ENCODE measurements around the gene DNAJC22.

The DNAJC22 gene

DNA sequence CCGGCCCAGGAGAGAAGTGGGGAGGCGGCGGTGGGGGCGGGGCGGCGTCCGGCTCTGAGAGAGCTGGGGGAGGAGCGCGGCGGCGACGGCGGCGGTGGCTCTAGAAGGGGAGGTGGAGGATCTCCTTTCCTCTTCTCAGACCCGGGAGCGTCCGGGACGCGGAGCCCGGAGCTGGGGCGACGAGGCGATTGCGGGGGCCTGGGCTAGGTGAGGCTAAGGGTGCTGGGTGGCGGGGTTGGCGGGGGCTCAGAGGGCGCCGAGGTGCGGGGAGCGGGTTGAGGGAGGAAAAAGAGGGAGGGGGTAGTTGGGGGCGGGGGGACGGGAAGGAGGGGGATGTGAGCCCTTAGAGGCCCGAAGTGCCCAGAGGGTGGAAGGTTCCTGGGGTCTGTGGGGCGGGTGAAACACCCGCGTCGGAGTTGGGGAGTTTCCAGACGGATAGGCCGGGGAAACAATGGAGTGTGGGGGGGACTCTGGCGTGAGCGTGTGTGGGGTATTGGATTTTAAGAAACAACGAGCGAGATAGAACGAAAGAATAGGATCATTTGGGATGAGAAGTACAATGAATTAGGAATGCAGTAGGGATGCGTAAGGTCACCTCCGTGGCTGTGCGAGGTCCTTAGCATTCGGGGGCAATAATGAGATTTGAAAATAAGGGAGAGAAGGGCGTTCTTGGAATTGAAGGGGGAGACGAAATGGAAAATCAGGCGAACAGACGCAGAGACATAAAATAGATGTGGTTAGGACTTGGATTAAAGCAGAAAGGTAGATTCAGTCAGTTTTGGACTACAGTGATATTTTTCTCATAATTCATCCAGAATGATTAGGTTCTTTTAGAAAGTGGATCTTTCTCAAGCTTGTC lies 20.9 kb downstream of the DNAJC22 start, which contains the start of gene SPATS2:
SPATS2 (plus strand) TSS at position 82 of the 859 bp plus-strand sequence. CDS start 93,551 bp downstream, outside the sequence.
- H2AFZ ChIP-seq (ENCODE audit: low read length) = peak within 1 kb of the TSS; percentile 92
- peaks cover 0 to 2% of the 10 kb centered on the region in 2 donors for H3K4me1 ChIP-seq (ENCODE audit: control insufficient read depth in 2 of 2, insufficient read depth in 1 of 2, low read depth in 1 of 2, low read length in 2 of 2)
- H3K18ac ChIP-seq (ENCODE audit: low read length) = peak within 1 kb of the TSS; percentile 99
- H3K4ac ChIP-seq (ENCODE audit: low read length) = no peak within 1 kb of the TSS
- peak within 1 kb of the TSS; percentile 62 to 93 for H3K4me3 ChIP-seq (ENCODE audit: low read length in 2 of 2)
- no peak within 1 kb of the TSS for H4K8ac ChIP-seq (ENCODE audit: low read depth, low read length)
- H2AK5ac ChIP-seq (ENCODE audit: low read depth, low read length) = no peak within 1 kb of the TSS
- H2BK5ac ChIP-seq (ENCODE audit: low read length) = peak within 1 kb of the TSS; percentile 98
- peak within 1 kb of the TSS; percentile 89 for H2BK120ac ChIP-seq (ENCODE audit: low read depth, low read length)
- H3K4me2 ChIP-seq (ENCODE audit: insufficient read depth, low read length, poor library complexity, severe bottlenecking) = peak within 1 kb of the TSS; percentile 77
- H3K79me1 ChIP-seq (ENCODE audit: low read depth, low read length) = peaks cover 2% of the 10 kb centered on the region
- WGBS, 2 donors (ENCODE audit: extremely low coverage in 2 of 2, insufficient read length in 2 of 2, insufficient replicate concordance in 1 of 2) = no CpG with 5 or more reads among the region's 52 CpGs
- peaks cover 0 to 13% of the 10 kb centered on the region in 2 donors for H3K36me3 ChIP-seq (replicated peaks in 1 of 2; ENCODE audit: control insufficient read depth in 2 of 2, insufficient read depth in 2 of 2, low read length in 2 of 2)
- H3K9ac ChIP-seq (ENCODE audit: low read depth, low read length, poor library complexity) = peak within 1 kb of the TSS; percentile 98
- peak within 1 kb of the TSS; percentile 99 for H3K27ac ChIP-seq (replicated peaks; ENCODE audit: low read length)
- H2BK15ac ChIP-seq (ENCODE audit: low read length) = peak within 1 kb of the TSS; percentile 90
- no peaks in the 10 kb centered on the region for H3K9me3 ChIP-seq (replicated peaks in 1 of 2; ENCODE audit: control insufficient read depth in 2 of 2, insufficient read depth in 1 of 2, low read depth in 1 of 2, low read length in 2 of 2)
- H3K27me3 ChIP-seq (ENCODE audit: control insufficient read depth in 3 of 3, insufficient read depth in 3 of 3, low read depth in 1 of 3, low read length in 3 of 3) = no peaks in the 10 kb centered on the region
- peak within 1 kb of the TSS; percentile 94 for H3K23ac ChIP-seq (ENCODE audit: low read depth, low read length, poor library complexity)
- peak within 1 kb of the TSS; percentile 99 for H3K14ac ChIP-seq (ENCODE audit: low read length)
- H4K91ac ChIP-seq (ENCODE audit: low read depth, low read length, poor library complexity) = peak within 1 kb of the TSS; percentile 56
- H2BK12ac ChIP-seq (ENCODE audit: low read length) = no peak within 1 kb of the TSS
- DNase-seq (ENCODE audit: low spot score) = no peak

DNA sequence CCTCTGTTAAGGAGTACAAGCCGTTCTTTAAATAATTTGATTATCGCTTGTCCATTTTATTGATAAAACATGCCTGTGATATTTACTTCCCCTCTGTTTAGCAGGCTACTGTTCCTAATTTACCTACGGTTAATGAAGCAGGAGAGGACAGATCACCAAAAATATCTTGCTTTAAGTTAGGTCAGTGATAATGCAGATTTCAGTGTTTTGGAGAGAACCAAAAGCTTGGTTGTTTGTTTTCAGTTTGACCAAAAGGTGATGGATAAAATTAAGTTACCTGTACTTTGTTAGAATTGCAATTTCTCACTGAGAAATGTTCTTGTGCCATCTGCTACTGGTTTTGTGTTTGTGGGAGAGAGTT lies 21.5 kb downstream of the DNAJC22 start:
- H3K23ac ChIP-seq (ENCODE audit: low read depth, low read length, poor library complexity) = no peak overlapping the region
- H3K4me1 ChIP-seq (ENCODE audit: control insufficient read depth in 2 of 2, insufficient read depth in 1 of 2, low read depth in 1 of 2, low read length in 2 of 2) = peaks cover 0 to 2% of the 10 kb centered on the region in 2 donors
- no peak overlapping the region for H2BK120ac ChIP-seq (ENCODE audit: low read depth, low read length)
- H3K27me3 ChIP-seq (ENCODE audit: control insufficient read depth in 3 of 3, insufficient read depth in 3 of 3, low read depth in 1 of 3, low read length in 3 of 3) = no peaks in the 10 kb centered on the region
- H3K79me1 ChIP-seq (ENCODE audit: low read depth, low read length) = peaks cover 2% of the 10 kb centered on the region
- H3K14ac ChIP-seq (ENCODE audit: low read length) = no peak overlapping the region
- no peaks in the 10 kb centered on the region for H3K9me3 ChIP-seq (replicated peaks in 1 of 2; ENCODE audit: control insufficient read depth in 2 of 2, insufficient read depth in 1 of 2, low read depth in 1 of 2, low read length in 2 of 2)
- H2BK12ac ChIP-seq (ENCODE audit: low read length) = no peak overlapping the region
- H3K27ac ChIP-seq (replicated peaks; ENCODE audit: low read length) = no peak overlapping the region
- no peak overlapping the region for H3K18ac ChIP-seq (ENCODE audit: low read length)
- H3K9ac ChIP-seq (ENCODE audit: low read depth, low read length, poor library complexity) = no peak overlapping the region
- no CpG with 5 or more reads among the region's 3 CpGs for WGBS, 2 donors (ENCODE audit: extremely low coverage in 2 of 2, insufficient read length in 2 of 2, insufficient replicate concordance in 1 of 2)
- no peak overlapping the region for H3K4ac ChIP-seq (ENCODE audit: low read length)
- DNase-seq (ENCODE audit: low spot score) = no peak
- peak overlapping the region; percentile 21 to 62 for H3K4me3 ChIP-seq (ENCODE audit: low read length in 2 of 2)
- H2BK5ac ChIP-seq (ENCODE audit: low read length) = no peak overlapping the region
- H2AFZ ChIP-seq (ENCODE audit: low read length) = peak overlapping the region; percentile 92
- H3K4me2 ChIP-seq (ENCODE audit: insufficient read depth, low read length, poor library complexity, severe bottlenecking) = peak overlapping the region; percentile 46
- H4K91ac ChIP-seq (ENCODE audit: low read depth, low read length, poor library complexity) = no peak overlapping the region
- no peak overlapping the region for H2AK5ac ChIP-seq (ENCODE audit: low read depth, low read length)
- no peak overlapping the region for H2BK15ac ChIP-seq (ENCODE audit: low read length)
- H4K8ac ChIP-seq (ENCODE audit: low read depth, low read length) = no peak overlapping the region
- peaks cover 0 to 16% of the 10 kb centered on the region in 2 donors for H3K36me3 ChIP-seq (replicated peaks in 1 of 2; ENCODE audit: control insufficient read depth in 2 of 2, insufficient read depth in 2 of 2, low read length in 2 of 2)

DNA sequence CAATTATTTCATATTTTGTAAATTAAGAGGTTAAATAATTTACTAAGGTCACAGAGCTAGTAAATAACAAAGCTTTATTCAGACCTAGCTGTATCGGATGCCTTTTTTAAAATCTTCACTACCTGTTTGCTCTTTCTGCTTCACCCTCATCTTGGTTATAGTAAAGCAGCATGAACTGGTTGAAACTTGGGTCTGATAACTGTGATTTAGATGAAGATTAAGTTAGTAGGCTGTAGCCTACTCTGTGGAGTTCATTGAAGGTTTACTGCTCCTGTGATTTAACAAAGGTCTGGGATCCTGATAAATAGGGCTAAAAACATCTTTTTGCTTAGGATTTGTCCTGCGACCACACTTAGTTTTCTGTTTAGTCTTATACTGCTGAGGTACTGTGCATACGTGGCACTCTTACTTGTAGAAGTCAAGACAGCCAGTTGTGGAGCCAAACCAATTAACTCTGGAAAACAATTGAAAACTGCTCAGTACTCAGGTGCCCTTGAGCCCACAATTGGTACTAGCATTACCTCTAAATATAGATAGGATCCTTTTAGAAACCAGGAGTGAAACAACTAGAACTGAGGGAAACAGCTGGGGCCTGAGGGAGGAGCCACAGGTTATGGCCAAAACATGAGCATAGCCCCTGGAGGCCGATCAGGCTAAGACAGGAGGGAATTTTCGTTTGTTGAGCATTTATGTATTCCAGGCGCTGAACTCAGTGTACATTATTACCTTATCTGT lies 22.9 kb downstream of the DNAJC22 start:
- no peak for DNase-seq (ENCODE audit: low spot score)
- Histone ChIP-seq H3K18ac (ENCODE audit: low read length) (no peak overlapping the region), H2BK5ac (ENCODE audit: low read length) (no peak overlapping the region), H3K27me3 (ENCODE audit: control insufficient read depth in 3 of 3, insufficient read depth in 3 of 3, low read depth in 1 of 3, low read length in 3 of 3) (no peaks in the 10 kb centered on the region), H4K8ac (ENCODE audit: low read depth, low read length) (no peak overlapping the region), H2BK12ac (ENCODE audit: low read length) (no peak overlapping the region), H3K79me1 (ENCODE audit: low read depth, low read length) (peaks cover 2% of the 10 kb centered on the region), H2BK120ac (ENCODE audit: low read depth, low read length) (no peak overlapping the region), H3K23ac (ENCODE audit: low read depth, low read length, poor library complexity) (no peak overlapping the region), H2AFZ (ENCODE audit: low read length) (no peak overlapping the region), H3K4me3 (ENCODE audit: low read length in 2 of 2) (no peak overlapping the region), H3K4me1 (ENCODE audit: control insufficient read depth in 2 of 2, insufficient read depth in 1 of 2, low read depth in 1 of 2, low read length in 2 of 2) (peaks cover 0 to 2% of the 10 kb centered on the region in 2 donors), H3K14ac (ENCODE audit: low read length) (no peak overlapping the region), H3K4ac (ENCODE audit: low read length) (no peak overlapping the region), H2AK5ac (ENCODE audit: low read depth, low read length) (no peak overlapping the region), H2BK15ac (ENCODE audit: low read length) (no peak overlapping the region), H3K36me3 (replicated peaks in 1 of 2; ENCODE audit: control insufficient read depth in 2 of 2, insufficient read depth in 2 of 2, low read length in 2 of 2) (peaks cover 0 to 28% of the 10 kb centered on the region in 2 donors), H3K9me3 (replicated peaks in 1 of 2; ENCODE audit: control insufficient read depth in 2 of 2, insufficient read depth in 1 of 2, low read depth in 1 of 2, low read length in 2 of 2) (no peaks in the 10 kb centered on the region), H3K4me2 (ENCODE audit: insufficient read depth, low read length, poor library complexity, severe bottlenecking) (no peak overlapping the region), H3K27ac (replicated peaks; ENCODE audit: low read length) (no peak overlapping the region), H3K9ac (ENCODE audit: low read depth, low read length, poor library complexity) (no peak overlapping the region), H4K91ac (ENCODE audit: low read depth, low read length, poor library complexity) (no peak overlapping the region)
- no CpG with 5 or more reads among the region's 6 CpGs for WGBS, 2 donors (ENCODE audit: extremely low coverage in 2 of 2, insufficient read length in 2 of 2, insufficient replicate concordance in 1 of 2)

DNA sequence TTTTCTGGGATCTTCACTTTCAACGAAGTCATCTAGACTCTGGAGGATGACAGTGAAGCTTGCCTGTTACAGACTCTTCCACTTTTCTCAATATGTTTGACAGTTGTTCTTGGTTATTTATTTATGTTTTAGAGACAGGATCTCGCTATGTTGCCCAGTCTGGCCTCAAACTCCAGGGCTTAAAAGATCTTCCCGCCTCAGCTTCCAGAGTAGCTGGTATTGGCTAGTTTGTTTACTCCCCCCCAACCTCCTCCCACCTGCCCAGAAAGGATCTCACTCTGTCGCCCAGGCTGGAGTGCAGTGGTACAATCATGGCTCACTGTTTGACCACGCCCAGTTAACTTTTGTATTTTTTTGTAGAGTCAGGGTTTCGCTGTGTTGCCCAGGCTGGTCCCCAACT lies 23.9 kb downstream of the DNAJC22 start:
- Histone ChIP-seq H3K4ac (ENCODE audit: low read length) (no peak overlapping the region), H2BK120ac (ENCODE audit: low read depth, low read length) (no peak overlapping the region), H2AFZ (ENCODE audit: low read length) (no peak overlapping the region), H4K91ac (ENCODE audit: low read depth, low read length, poor library complexity) (no peak overlapping the region), H4K8ac (ENCODE audit: low read depth, low read length) (no peak overlapping the region), H2BK5ac (ENCODE audit: low read length) (no peak overlapping the region), H3K18ac (ENCODE audit: low read length) (no peak overlapping the region), H2BK15ac (ENCODE audit: low read length) (no peak overlapping the region), H3K36me3 (replicated peaks in 1 of 2; ENCODE audit: control insufficient read depth in 2 of 2, insufficient read depth in 2 of 2, low read length in 2 of 2) (peaks cover 0 to 28% of the 10 kb centered on the region in 2 donors), H2AK5ac (ENCODE audit: low read depth, low read length) (no peak overlapping the region), H3K27ac (replicated peaks; ENCODE audit: low read length) (no peak overlapping the region), H3K14ac (ENCODE audit: low read length) (no peak overlapping the region), H3K4me2 (ENCODE audit: insufficient read depth, low read length, poor library complexity, severe bottlenecking) (no peak overlapping the region), H3K9ac (ENCODE audit: low read depth, low read length, poor library complexity) (no peak overlapping the region), H3K23ac (ENCODE audit: low read depth, low read length, poor library complexity) (no peak overlapping the region), H3K79me1 (ENCODE audit: low read depth, low read length) (peaks cover 2% of the 10 kb centered on the region), H3K27me3 (ENCODE audit: control insufficient read depth in 3 of 3, insufficient read depth in 3 of 3, low read depth in 1 of 3, low read length in 3 of 3) (no peaks in the 10 kb centered on the region), H3K4me3 (ENCODE audit: low read length in 2 of 2) (no peak overlapping the region), H2BK12ac (ENCODE audit: low read length) (no peak overlapping the region), H3K9me3 (replicated peaks in 1 of 2; ENCODE audit: control insufficient read depth in 2 of 2, insufficient read depth in 1 of 2, low read depth in 1 of 2, low read length in 2 of 2) (no peaks in the 10 kb centered on the region), H3K4me1 (ENCODE audit: control insufficient read depth in 2 of 2, insufficient read depth in 1 of 2, low read depth in 1 of 2, low read length in 2 of 2) (peaks cover 0 to 2% of the 10 kb centered on the region in 2 donors)
- no CpG with 5 or more reads among the region's 6 CpGs for WGBS, 2 donors (ENCODE audit: extremely low coverage in 2 of 2, insufficient read length in 2 of 2, insufficient replicate concordance in 1 of 2)
- DNase-seq (ENCODE audit: low spot score) = no peak

Data from neuronal stem cell (in vitro differentiated cells).